ENCODE results near the gene EME1. TPM values are rescaled to one million over a fixed set of nuclear protein-coding genes. Genes with fewer than 3 reads are reported as not detected.

EME1 gene
- polyA plus RNA-seq, 1 experiment = 5.9 TPM

- Histone ChIP-seq H3K27me3 (ENCODE audit: control insufficient read depth, insufficient read depth, low read length) (no peaks in the 10 kb centered on the region), H3K36me3 (ENCODE audit: control insufficient read depth, insufficient read depth, low read length) (peaks cover 50% of the 10 kb centered on the region), H3K4me3 (ENCODE audit: low read depth, low read length) (no peak overlapping the region)
- no peak for TF ChIP-seq CTCF (IDR thresholded peaks at IDR 0.05; ENCODE audit: insufficient read depth, low read depth, low read length)
- DNase-seq (ENCODE audit: low read depth) = no peak
- ChIA-PET POLR2A (no interaction called here), CTCF (interaction anchor here (1.1 to 2.0 kb wide), 2 partner anchors 11 to 58 kb away, joined by 3 to 7 read pairs; no protein-coding TSS in a partner anchor)
These were observed 18.8 kb upstream of the EME1 start for GRCh38 chr17:50354198-50354597.

- no peak for DNase-seq (ENCODE audit: low read depth)
- Histone ChIP-seq H3K4me3 (ENCODE audit: low read depth, low read length) (no peak overlapping the region), H3K36me3 (ENCODE audit: control insufficient read depth, insufficient read depth, low read length) (peaks cover 52% of the 10 kb centered on the region), H3K27me3 (ENCODE audit: control insufficient read depth, insufficient read depth, low read length) (no peaks in the 10 kb centered on the region)
- TF ChIP-seq CTCF (IDR thresholded peaks at IDR 0.05; ENCODE audit: insufficient read depth, low read depth, low read length) = no peak
- ChIA-PET CTCF (interaction anchor here (1.1 to 2.0 kb wide), 2 partner anchors 11 to 58 kb away, joined by 3 to 7 read pairs; no protein-coding TSS in a partner anchor), POLR2A (no interaction called here)
These were observed 18.3 kb upstream of the EME1 start for GRCh38 chr17:50354776-50355175.

GRCh38 chr17:50355336-50355700, 17.7 kb upstream of the EME1 start:
- Histone ChIP-seq H3K36me3 (ENCODE audit: control insufficient read depth, insufficient read depth, low read length) (peaks cover 55% of the 10 kb centered on the region), H3K4me3 (ENCODE audit: low read depth, low read length) (no peak overlapping the region), H3K27me3 (ENCODE audit: control insufficient read depth, insufficient read depth, low read length) (no peaks in the 10 kb centered on the region)
- no peak for TF ChIP-seq CTCF (IDR thresholded peaks at IDR 0.05; ENCODE audit: insufficient read depth, low read depth, low read length)
- ChIA-PET POLR2A (no interaction called here), CTCF (interaction anchor here (2.0 kb wide), 1 partner anchor 10 kb away, joined by 7 read pairs; no protein-coding TSS in a partner anchor)
- no peak for DNase-seq (ENCODE audit: low read depth)

GRCh38 chr17:50355701-50356341, 17.2 kb upstream of the EME1 start:
- CTCF ChIA-PET = interaction anchor here (2.0 kb wide), 1 partner anchor 10 kb away, joined by 7 read pairs; no protein-coding TSS in a partner anchor

GRCh38 chr17:50356418-50356817, 16.6 kb upstream of the EME1 start:
- Histone ChIP-seq H3K36me3 (ENCODE audit: control insufficient read depth, insufficient read depth, low read length) (peaks cover 55% of the 10 kb centered on the region), H3K27me3 (ENCODE audit: control insufficient read depth, insufficient read depth, low read length) (no peaks in the 10 kb centered on the region), H3K4me3 (ENCODE audit: low read depth, low read length) (no peak overlapping the region)
- ChIA-PET CTCF (no interaction called here), POLR2A (no interaction called here)
- no peak for DNase-seq (ENCODE audit: low read depth)
- no peak for TF ChIP-seq CTCF (IDR thresholded peaks at IDR 0.05; ENCODE audit: insufficient read depth, low read depth, low read length)

More at GRCh38 chr17:50355701-50356341, 17.2 kb upstream of the EME1 start:
- H3K36me3 ChIP-seq (ENCODE audit: control insufficient read depth, insufficient read depth, low read length) = peaks cover 55% of the 10 kb centered on the region
- H3K4me3 ChIP-seq (ENCODE audit: low read depth, low read length) = no peak overlapping the region
- TF ChIP-seq CTCF (IDR thresholded peaks at IDR 0.05; ENCODE audit: insufficient read depth, low read depth, low read length) = no peak
- H3K27me3 ChIP-seq (ENCODE audit: control insufficient read depth, insufficient read depth, low read length) = no peaks in the 10 kb centered on the region
- no peak for DNase-seq (ENCODE audit: low read depth)
- POLR2A ChIA-PET = no interaction called here

Measured in BJ (cell line).